ENCODE measurements around the gene CSN1S1.

The CSN1S1 gene

GRCh38 chr4:69970071-69970470 is 39.2 kb downstream of the CSN1S1 start:
- Histone ChIP-seq H2BK15ac (replicated peaks; ENCODE audit: low read depth) (no peak overlapping the region), H4K8ac (ENCODE audit: low read depth, low read length) (no peak overlapping the region), H2BK120ac (ENCODE audit: low read depth, low read length) (no peak overlapping the region), H2BK5ac (ENCODE audit: low read length) (no peak overlapping the region), H3K4me3 (ENCODE audit: low read length) (no peak overlapping the region), H4K5ac (ENCODE audit: low read length) (no peak overlapping the region), H3K4ac (ENCODE audit: low read depth, low read length) (no peak overlapping the region), H3K9ac (ENCODE audit: low read length) (no peak overlapping the region), H2AK5ac (ENCODE audit: low read length) (no peak overlapping the region), H3K36me3 (ENCODE audit: control insufficient read depth, insufficient read depth, low read length) (no peaks in the 10 kb centered on the region), H3K4me2 (ENCODE audit: low read length) (no peak overlapping the region), H3K27ac (ENCODE audit: low read depth, low read length) (no peak overlapping the region), H3K23ac (ENCODE audit: low read length) (no peak overlapping the region), H3K56ac (ENCODE audit: low read length) (no peak overlapping the region), H3K79me1 (ENCODE audit: low read length) (no peaks in the 10 kb centered on the region), H3K79me2 (ENCODE audit: control insufficient read depth, insufficient read depth, low read length) (no peaks in the 10 kb centered on the region), H3K4me1 (ENCODE audit: control insufficient read depth, low read depth, low read length) (no peaks in the 10 kb centered on the region), H3K27me3 (ENCODE audit: insufficient read depth, low read length, poor library complexity) (no peaks in the 10 kb centered on the region), H3K18ac (ENCODE audit: low read length) (no peak overlapping the region)
- no peak for DNase-seq
- no CpG with 5 or more reads among the region's 1 CpG for WGBS (ENCODE audit: extremely low coverage, insufficient coverage, low lambda C conversion rate)

- Histone ChIP-seq H4K5ac (ENCODE audit: low read length) (no peak overlapping the region), H3K79me2 (ENCODE audit: control insufficient read depth, insufficient read depth, low read length) (no peaks in the 10 kb centered on the region), H2AK5ac (ENCODE audit: low read length) (no peak overlapping the region), H3K9ac (ENCODE audit: low read length) (no peak overlapping the region), H3K4me1 (ENCODE audit: control insufficient read depth, low read depth, low read length) (no peaks in the 10 kb centered on the region), H3K23ac (ENCODE audit: low read length) (no peak overlapping the region), H3K4ac (ENCODE audit: low read depth, low read length) (no peak overlapping the region), H3K36me3 (ENCODE audit: control insufficient read depth, insufficient read depth, low read length) (no peaks in the 10 kb centered on the region), H2BK5ac (ENCODE audit: low read length) (no peak overlapping the region), H3K56ac (ENCODE audit: low read length) (no peak overlapping the region), H3K4me3 (ENCODE audit: low read length) (no peak overlapping the region), H3K4me2 (ENCODE audit: low read length) (no peak overlapping the region), H2BK120ac (ENCODE audit: low read depth, low read length) (no peak overlapping the region), H3K18ac (ENCODE audit: low read length) (no peak overlapping the region), H4K8ac (ENCODE audit: low read depth, low read length) (no peak overlapping the region), H3K27me3 (ENCODE audit: insufficient read depth, low read length, poor library complexity) (no peaks in the 10 kb centered on the region), H2BK15ac (replicated peaks; ENCODE audit: low read depth) (no peak overlapping the region), H3K27ac (ENCODE audit: low read depth, low read length) (no peak overlapping the region), H3K79me1 (ENCODE audit: low read length) (no peaks in the 10 kb centered on the region)
- no CpG with 5 or more reads among the region's 1 CpG for WGBS (ENCODE audit: extremely low coverage, insufficient coverage, low lambda C conversion rate)
- DNase-seq, result no peak
Measured at GRCh38 chr4:69974631-69975030, 43.8 kb downstream of the CSN1S1 start.

- H2BK5ac ChIP-seq (ENCODE audit: low read length), result no peak overlapping the region
- H3K79me1 ChIP-seq (ENCODE audit: low read length), result no peaks in the 10 kb centered on the region
- H3K79me2 ChIP-seq (ENCODE audit: control insufficient read depth, insufficient read depth, low read length), result no peaks in the 10 kb centered on the region
- no peak overlapping the region for H3K27ac ChIP-seq (ENCODE audit: low read depth, low read length)
- H3K27me3 ChIP-seq (ENCODE audit: insufficient read depth, low read length, poor library complexity), result no peaks in the 10 kb centered on the region
- H3K36me3 ChIP-seq (ENCODE audit: control insufficient read depth, insufficient read depth, low read length), result no peaks in the 10 kb centered on the region
- H4K5ac ChIP-seq (ENCODE audit: low read length), result no peak overlapping the region
- no peak overlapping the region for H3K4ac ChIP-seq (ENCODE audit: low read depth, low read length)
- no peak overlapping the region for H3K4me3 ChIP-seq (ENCODE audit: low read length)
- H2AK5ac ChIP-seq (ENCODE audit: low read length), result no peak overlapping the region
- no peak overlapping the region for H2BK120ac ChIP-seq (ENCODE audit: low read depth, low read length)
- H3K18ac ChIP-seq (ENCODE audit: low read length), result no peak overlapping the region
- H3K56ac ChIP-seq (ENCODE audit: low read length), result no peak overlapping the region
- H4K8ac ChIP-seq (ENCODE audit: low read depth, low read length), result no peak overlapping the region
- H3K9ac ChIP-seq (ENCODE audit: low read length), result no peak overlapping the region
- H3K4me1 ChIP-seq (ENCODE audit: control insufficient read depth, low read depth, low read length), result no peaks in the 10 kb centered on the region
- no peak overlapping the region for H3K23ac ChIP-seq (ENCODE audit: low read length)
- H2BK15ac ChIP-seq (replicated peaks; ENCODE audit: low read depth), result no peak overlapping the region
- H3K4me2 ChIP-seq (ENCODE audit: low read length), result no peak overlapping the region
- DNase-seq, result no peak
Measured at GRCh38 chr4:69977582-69977981, 46.7 kb downstream of the CSN1S1 start.

- Histone ChIP-seq H3K79me2 (ENCODE audit: control insufficient read depth, insufficient read depth, low read length) (no peaks in the 10 kb centered on the region), H2BK120ac (ENCODE audit: low read depth, low read length) (no peak overlapping the region), H2BK5ac (ENCODE audit: low read length) (no peak overlapping the region), H4K8ac (ENCODE audit: low read depth, low read length) (no peak overlapping the region), H3K4ac (ENCODE audit: low read depth, low read length) (no peak overlapping the region), H3K23ac (ENCODE audit: low read length) (no peak overlapping the region), H3K27me3 (ENCODE audit: insufficient read depth, low read length, poor library complexity) (no peaks in the 10 kb centered on the region), H3K9ac (ENCODE audit: low read length) (no peak overlapping the region), H4K5ac (ENCODE audit: low read length) (no peak overlapping the region), H2AK5ac (ENCODE audit: low read length) (no peak overlapping the region), H3K4me3 (ENCODE audit: low read length) (no peak overlapping the region), H2BK15ac (replicated peaks; ENCODE audit: low read depth) (no peak overlapping the region), H3K4me1 (ENCODE audit: control insufficient read depth, low read depth, low read length) (no peaks in the 10 kb centered on the region), H3K18ac (ENCODE audit: low read length) (no peak overlapping the region), H3K4me2 (ENCODE audit: low read length) (no peak overlapping the region), H3K36me3 (ENCODE audit: control insufficient read depth, insufficient read depth, low read length) (no peaks in the 10 kb centered on the region), H3K27ac (ENCODE audit: low read depth, low read length) (no peak overlapping the region), H3K56ac (ENCODE audit: low read length) (no peak overlapping the region), H3K79me1 (ENCODE audit: low read length) (no peaks in the 10 kb centered on the region)
- WGBS (ENCODE audit: extremely low coverage, insufficient coverage, low lambda C conversion rate), result no CpG with 5 or more reads among the region's 2 CpGs
- no peak for DNase-seq
Measured at GRCh38 chr4:69984030-69984443, 53.2 kb downstream of the CSN1S1 start.

GRCh38 chr4:69986663-69987062 is 55.8 kb downstream of the CSN1S1 start:
- no peak overlapping the region for H3K9ac ChIP-seq (ENCODE audit: low read length)
- H3K23ac ChIP-seq (ENCODE audit: low read length), result no peak overlapping the region
- no peak overlapping the region for H4K5ac ChIP-seq (ENCODE audit: low read length)
- H3K4ac ChIP-seq (ENCODE audit: low read depth, low read length), result no peak overlapping the region
- H3K79me1 ChIP-seq (ENCODE audit: low read length), result no peaks in the 10 kb centered on the region
- H3K56ac ChIP-seq (ENCODE audit: low read length), result no peak overlapping the region
- no peak overlapping the region for H2BK5ac ChIP-seq (ENCODE audit: low read length)
- WGBS (ENCODE audit: extremely low coverage, insufficient coverage, low lambda C conversion rate), result no CpG with 5 or more reads among the region's 1 CpG
- H4K8ac ChIP-seq (ENCODE audit: low read depth, low read length), result no peak overlapping the region
- no peak overlapping the region for H2BK120ac ChIP-seq (ENCODE audit: low read depth, low read length)
- H3K79me2 ChIP-seq (ENCODE audit: control insufficient read depth, insufficient read depth, low read length), result no peaks in the 10 kb centered on the region
- no peak overlapping the region for H3K4me3 ChIP-seq (ENCODE audit: low read length)
- no peak for DNase-seq
- no peak overlapping the region for H3K18ac ChIP-seq (ENCODE audit: low read length)
- no peak overlapping the region for H2AK5ac ChIP-seq (ENCODE audit: low read length)
- no peaks in the 10 kb centered on the region for H3K27me3 ChIP-seq (ENCODE audit: insufficient read depth, low read length, poor library complexity)
- no peak overlapping the region for H3K4me2 ChIP-seq (ENCODE audit: low read length)
- H2BK15ac ChIP-seq (replicated peaks; ENCODE audit: low read depth), result no peak overlapping the region
- no peaks in the 10 kb centered on the region for H3K36me3 ChIP-seq (ENCODE audit: control insufficient read depth, insufficient read depth, low read length)
- no peaks in the 10 kb centered on the region for H3K4me1 ChIP-seq (ENCODE audit: control insufficient read depth, low read depth, low read length)
- no peak overlapping the region for H3K27ac ChIP-seq (ENCODE audit: low read depth, low read length)

GRCh38 chr4:69991016-69991415 is 60.1 kb downstream of the CSN1S1 start:
- H3K79me2 ChIP-seq (ENCODE audit: control insufficient read depth, insufficient read depth, low read length), result no peaks in the 10 kb centered on the region

More at GRCh38 chr4:69991016-69991415, 60.1 kb downstream of the CSN1S1 start:
- no peak overlapping the region for H3K4me2 ChIP-seq (ENCODE audit: low read length)
- H3K23ac ChIP-seq (ENCODE audit: low read length), result no peak overlapping the region
- H3K79me1 ChIP-seq (ENCODE audit: low read length), result no peaks in the 10 kb centered on the region
- H2AK5ac ChIP-seq (ENCODE audit: low read length), result no peak overlapping the region
- H2BK5ac ChIP-seq (ENCODE audit: low read length), result no peak overlapping the region
- no CpG with 5 or more reads among the region's 4 CpGs for WGBS (ENCODE audit: extremely low coverage, insufficient coverage, low lambda C conversion rate)
- H3K36me3 ChIP-seq (ENCODE audit: control insufficient read depth, insufficient read depth, low read length), result no peaks in the 10 kb centered on the region
- no peak overlapping the region for H2BK15ac ChIP-seq (replicated peaks; ENCODE audit: low read depth)
- H2BK120ac ChIP-seq (ENCODE audit: low read depth, low read length), result no peak overlapping the region
- no peak overlapping the region for H3K18ac ChIP-seq (ENCODE audit: low read length)
- no peak overlapping the region for H3K4ac ChIP-seq (ENCODE audit: low read depth, low read length)
- no peak overlapping the region for H3K56ac ChIP-seq (ENCODE audit: low read length)
- DNase-seq, result peak; percentile 41
- H3K27ac ChIP-seq (ENCODE audit: low read depth, low read length), result no peak overlapping the region
- no peak overlapping the region for H4K8ac ChIP-seq (ENCODE audit: low read depth, low read length)
- no peak overlapping the region for H3K9ac ChIP-seq (ENCODE audit: low read length)
- H3K27me3 ChIP-seq (ENCODE audit: insufficient read depth, low read length, poor library complexity), result no peaks in the 10 kb centered on the region
- no peaks in the 10 kb centered on the region for H3K4me1 ChIP-seq (ENCODE audit: control insufficient read depth, low read depth, low read length)
- H3K4me3 ChIP-seq (ENCODE audit: low read length), result no peak overlapping the region
- H4K5ac ChIP-seq (ENCODE audit: low read length), result no peak overlapping the region

Measured in mesendoderm (in vitro differentiated cells).